H1 (cell line): ENCODE measurements around the gene ZNF532. TPM values are rescaled to one million over a fixed set of nuclear protein-coding genes. Genes with fewer than 3 reads are reported as not detected.

Source experiments
- CTCF ChIA-PET: fragments of 300-600 bp; sonication (Branson Sonifier 250); formaldehyde crosslinking; loops from one replicate; lab custom pipeline; 2021; ENCODE audit not compliant: partially characterized antibody; lab: Charles Lee
- POLR2A ChIA-PET: fragments of 300-600 bp; sonication (Branson Sonifier 250); formaldehyde crosslinking; loops from one replicate; lab custom pipeline; 2021; ENCODE audit warnings: inconsistent platforms; ENCODE audit not compliant: partially characterized antibody; lab: Charles Lee
- DNase-seq, 2 experiments: peaks; one replicate each; pipeline versions ENCODE4 v3.0.0 to v3.0.0-alpha.2; 2010 to 2022; ENCODE audit warnings: low spot score in 2 of 2, low read depth in 1 of 2, mixed read lengths in 1 of 2
- FAIRE-seq: peaks from 2 replicates; lab custom pipeline; 2011; peaks lifted over from hg19 to GRCh38; lab: Jason Lieb, UNC
- H2AFZ ChIP-seq: 2 replicates; pipeline ENCODE4 v1.8.1; 2012; ENCODE audit warnings: low read length, inconsistent platforms
- H2AK5ac ChIP-seq: 2 replicates; pipeline ENCODE4 v1.6.1; 2013; ENCODE audit warnings: low read depth, low read length
- H2BK120ac ChIP-seq: replicated peaks from 2 replicates; pipeline ENCODE3; 2013; ENCODE audit warnings: low read depth, low read length, inconsistent platforms
- H2BK12ac ChIP-seq: 2 replicates; pipeline ENCODE4 v1.6.1; 2013; ENCODE audit warnings: low read depth, low read length
- H2BK15ac ChIP-seq: 2 replicates; pipeline ENCODE4 v1.6.1; 2013; ENCODE audit warnings: low read length
- H2BK20ac ChIP-seq: 2 replicates; pipeline ENCODE4 v1.6.1; 2013; ENCODE audit warnings: low read length
- H2BK5ac ChIP-seq: 2 replicates; pipeline ENCODE4 v1.6.1; 2013; ENCODE audit warnings: low read depth, low read length
- H3K14ac ChIP-seq: 2 replicates; pipeline ENCODE4 v1.6.1; 2013; ENCODE audit warnings: inconsistent platforms; ENCODE audit not compliant: insufficient read length
- H3K18ac ChIP-seq: 2 replicates; pipeline ENCODE4 v1.6.1; 2013; ENCODE audit warnings: low read length; ENCODE audit errors: extremely low read depth
- H3K23ac ChIP-seq: 2 replicates; pipeline ENCODE4 v1.6.1; 2013; ENCODE audit warnings: inconsistent platforms; ENCODE audit not compliant: insufficient read length
- H3K23me2 ChIP-seq: 2 replicates; pipeline ENCODE4 v1.6.1; 2013; ENCODE audit warnings: low read depth, low read length
- H3K27ac ChIP-seq: 2 replicates; pipeline ENCODE4 v1.6.1; 2011; ENCODE audit warnings: low read depth, low read length, inconsistent platforms
- H3K27me3 ChIP-seq, 4 experiments: replicated peaks in 1 of 4; 1 replicate in 1 of 4; 2 replicates in 3 of 4; pipeline versions ENCODE4 v1.6.1 to v1.8.1; 2011 to 2013; ENCODE audit warnings: low read length in 3 of 4, mild to moderate bottlenecking in 3 of 4, inconsistent platforms in 2 of 4, mixed read lengths in 2 of 4, moderate library complexity in 1 of 4; ENCODE audit not compliant: control insufficient read depth in 3 of 4, insufficient read depth in 3 of 4; ENCODE audit errors: extremely low read depth in 1 of 4
- H3K36me3 ChIP-seq, 4 experiments: 2 replicates each; pipeline versions ENCODE4 v1.6.1 to v1.8.1; 2011 to 2013; ENCODE audit warnings: mild to moderate bottlenecking in 4 of 4, low read length in 3 of 4, moderate library complexity in 2 of 4, control low read depth in 1 of 4, inconsistent platforms in 1 of 4; ENCODE audit not compliant: insufficient read depth in 4 of 4, control insufficient read depth in 2 of 4
- H3K4ac ChIP-seq: replicated peaks from 2 replicates; pipeline ENCODE3; 2013; ENCODE audit warnings: low read length, low read depth, mixed read lengths, inconsistent platforms; ENCODE audit not compliant: insufficient read length
- H3K4me1 ChIP-seq, 4 experiments: replicated peaks in 1 of 4; 1 replicate in 1 of 4; 2 replicates in 3 of 4; pipeline versions ENCODE4 v1.6.1 to v1.8.1; 2011 to 2013; ENCODE audit warnings: low read length in 3 of 4, inconsistent platforms in 2 of 4, mixed read lengths in 1 of 4; ENCODE audit not compliant: insufficient read depth in 4 of 4, control insufficient read depth in 3 of 4
- H3K4me2 ChIP-seq, 2 experiments: 2 replicates each; pipeline versions ENCODE4 v1.6.1 to v1.8.1; 2011 to 2013; ENCODE audit warnings: low read depth in 2 of 2, low read length in 2 of 2, control low read depth in 1 of 2, inconsistent platforms in 1 of 2, mild to moderate bottlenecking in 1 of 2; ENCODE audit not compliant: insufficient read depth in 1 of 2
- H3K4me3 ChIP-seq, 4 experiments: fragments of 200-600, 300-600 bp in 1 of 4; sonication (generic), shearing (Covaris generic), sonication (Bioruptor Twin) in 1 of 4; 2 replicates each; pipeline versions ENCODE4 v1.5.1 to v1.8.1; 2011 to 2016; ENCODE audit warnings: low read length in 4 of 4, low read depth in 3 of 4, control low read depth in 2 of 4, inconsistent platforms in 2 of 4, mild to moderate bottlenecking in 2 of 4, mixed read lengths in 1 of 4, moderate library complexity in 1 of 4; ENCODE audit not compliant: insufficient read depth in 2 of 4; ENCODE audit errors: extremely low read depth in 1 of 4
- H3K56ac ChIP-seq: replicated peaks from 2 replicates; pipeline ENCODE3; 2013; ENCODE audit warnings: low read depth, mild to moderate bottlenecking, mixed read lengths, low read length, inconsistent platforms; ENCODE audit not compliant: insufficient read length
- H3K79me1 ChIP-seq: 2 replicates; pipeline ENCODE4 v1.6.1; 2013; ENCODE audit warnings: low read depth, low read length, control low read depth
- H3K79me2 ChIP-seq, 2 experiments: 2 replicates each; pipeline versions ENCODE4 v1.6.1 to v1.8.1; 2012 to 2013; ENCODE audit warnings: low read length in 2 of 2, mild to moderate bottlenecking in 2 of 2, inconsistent platforms in 1 of 2; ENCODE audit not compliant: insufficient read depth in 2 of 2, control insufficient read depth in 1 of 2
- H3K9ac ChIP-seq, 4 experiments: replicated peaks in 1 of 4; 1 replicate in 1 of 4; 2 replicates in 3 of 4; pipeline versions ENCODE4 v1.6.1 to v1.8.1; 2011 to 2013; ENCODE audit warnings: low read depth in 3 of 4, low read length in 3 of 4, control low read depth in 2 of 4, mild to moderate bottlenecking in 2 of 4, moderate library complexity in 2 of 4, inconsistent platforms in 1 of 4; ENCODE audit errors: extremely low read depth in 1 of 4
- H3K9me3 ChIP-seq, 2 experiments: 2 replicates each; pipeline versions ENCODE4 v1.6.1 to v1.8.1; 2012 to 2013; ENCODE audit warnings: mild to moderate bottlenecking in 2 of 2, moderate library complexity in 2 of 2, control low read depth in 1 of 2, inconsistent platforms in 1 of 2, low read depth in 1 of 2, low read length in 1 of 2, mixed read lengths in 1 of 2; ENCODE audit not compliant: insufficient read depth in 2 of 2
- H4K20me1 ChIP-seq, 2 experiments: replicated peaks in 1 of 2; 2 replicates each; pipeline versions ENCODE3 to v1.8.1; 2011 to 2013; ENCODE audit warnings: inconsistent platforms in 2 of 2, low read length in 2 of 2, mild to moderate bottlenecking in 1 of 2; ENCODE audit not compliant: insufficient read depth in 2 of 2, control insufficient read depth in 1 of 2
- H4K5ac ChIP-seq: 2 replicates; pipeline ENCODE4 v1.6.1; 2013; ENCODE audit warnings: low read length, low read depth, mixed read lengths, inconsistent platforms; ENCODE audit not compliant: insufficient read length
- H4K8ac ChIP-seq: 2 replicates; pipeline ENCODE4 v1.8.0; 2013; ENCODE audit warnings: mild to moderate bottlenecking, moderate library complexity, low read length, inconsistent platforms; ENCODE audit not compliant: insufficient read depth; ENCODE audit errors: extremely low read depth
- H4K91ac ChIP-seq: replicated peaks from 2 replicates; pipeline ENCODE3; 2013; ENCODE audit warnings: low read length, mixed read lengths, inconsistent platforms; ENCODE audit not compliant: insufficient read length
- CREB1 ChIP-seq: IDR thresholded peaks from 2 replicates; pipeline ENCODE4 v1.6.1; 2012; ENCODE audit warnings: inconsistent platforms
- CTBP2 ChIP-seq: IDR thresholded peaks from 2 replicates; pipeline ENCODE4 v1.7.0; 2011; ENCODE audit warnings: borderline replicate concordance, mild to moderate bottlenecking, moderate library complexity, mixed read lengths, low read length; ENCODE audit not compliant: insufficient read depth, insufficient read length
- E2F6 ChIP-seq: IDR thresholded peaks from 2 replicates; pipeline ENCODE4 v1.6.1; 2012; ENCODE audit warnings: inconsistent platforms
- GTF2F1 ChIP-seq: IDR thresholded peaks from 2 replicates; pipeline ENCODE4 v1.6.1; 2012; ENCODE audit warnings: low read depth, low read length, improper control_type of control experiment, borderline replicate concordance
- HDAC2 ChIP-seq, 2 experiments: fragments of 300-600 bp in 1 of 2; sonication (generic) in 1 of 2; IDR thresholded peaks; 2 replicates each; pipeline ENCODE4 v1.6.1; 2011 to 2012; ENCODE audit warnings: low read depth in 2 of 2, low read length in 2 of 2, mild to moderate bottlenecking in 2 of 2, moderate library complexity in 2 of 2, borderline replicate concordance in 1 of 2, inconsistent platforms in 1 of 2
- MAFK ChIP-seq: IDR thresholded peaks from 2 replicates; pipeline ENCODE4 v1.6.1; 2012; ENCODE audit warnings: low read depth, mild to moderate bottlenecking, improper control_type of control experiment, low read length
- POLR2AphosphoS5 ChIP-seq: IDR thresholded peaks from 2 replicates; pipeline ENCODE4 v1.6.1; 2011; ENCODE audit warnings: low read depth, low read length
- RAD21 ChIP-seq, 2 experiments: IDR thresholded peaks in 1 of 2; conservative IDR thresholded peaks in 1 of 2; 2 replicates each; pipeline ENCODE4 v1.6.1; 2011; ENCODE audit warnings: low read depth in 2 of 2, low read length in 2 of 2, improper control_type of control experiment in 1 of 2, inconsistent platforms in 1 of 2, mild to moderate bottlenecking in 1 of 2, moderate library complexity in 1 of 2
- SAP30 ChIP-seq: fragments of 300-600 bp; sonication (generic); IDR thresholded peaks from 2 replicates; pipeline ENCODE4 v1.7.1; 2012; ENCODE audit warnings: low read length, moderate library complexity, mild to moderate bottlenecking, inconsistent platforms; ENCODE audit not compliant: insufficient read depth, insufficient replicate concordance
- SP2 ChIP-seq: IDR thresholded peaks from 2 replicates; pipeline ENCODE4 v1.6.1; 2012; ENCODE audit warnings: mild to moderate bottlenecking, low read length, inconsistent platforms
- SP4 ChIP-seq: IDR thresholded peaks from 2 replicates; pipeline ENCODE4 v1.6.1; 2012; ENCODE audit warnings: low read length, inconsistent platforms
- TAF1 ChIP-seq: IDR thresholded peaks from 2 replicates; pipeline ENCODE4 v1.6.1; 2011; ENCODE audit warnings: mild to moderate bottlenecking, low read depth, low read length
- TBP ChIP-seq: IDR thresholded peaks from 2 replicates; pipeline ENCODE4 v1.6.1; 2011; ENCODE audit warnings: low read depth, low read length, improper control_type of control experiment
- WGBS, 2 experiments: shearing (Covaris generic) in 1 of 2; methylation state at CpG; one replicate each; pipeline versions ENCODE4 v1.1.6 to v1.1.7; 2013 to 2015; ENCODE audit warnings: low lambda C conversion rate in 2 of 2, mixed read lengths in 2 of 2, inconsistent platforms in 1 of 2, low coverage in 1 of 2, missing lambda C conversion rate in 1 of 2; ENCODE audit not compliant: insufficient replicate concordance in 2 of 2, insufficient coverage in 1 of 2, insufficient read length in 1 of 2; ENCODE audit errors: extremely low coverage in 1 of 2, missing lambda C conversion rate in 1 of 2; 5-methylcytosine and 5-hydroxymethylcytosine counted together
- polyA plus RNA-seq, 7 experiments: library from polyadenylated mRNA; depleted of rRNA in 3 of 7; stranded (reverse) in 5 of 7; unstranded in 2 of 7; fragments of >200 nt in 5 of 7; fragments of 200-250 nt in 2 of 7; gene quantifications; 1 replicate in 5 of 7; 2 replicates in 1 of 7; 4 replicates in 1 of 7; pipeline versions ENCODE4 v1.2.1 to v1.2.3, GENCODE V29; 2011 to 2013; ENCODE audit warnings: missing spikeins in 2 of 7, mixed read lengths in 2 of 7
- total RNA-seq: library from RNA; stranded (reverse); fragmentation: NEBNext Ultra II Directional; extraction: Animal tissue kit (Norgen Biotek cat#: 25700); gene quantifications from 2 replicates; pipeline ENCODE4 v1.2.1, GENCODE V29; 2021

The ZNF532 gene
- total and polyA plus RNA-seq, 2 of the 8 experiments (the other 6 are each of a cell fraction or from before 2014, with no cell fraction given), result 143 to 240 TPM

- Histone ChIP-seq H3K27me3 (no peaks in the 10 kb centered on the region), H3K23me2 (no peaks in the 10 kb centered on the region), H2BK15ac (no peak overlapping the region), H3K36me3 (no peaks in the 10 kb centered on the region), H3K79me2 (no peaks in the 10 kb centered on the region), H3K9me3 (no peaks in the 10 kb centered on the region; a peak in 1 of 4 replicates), H2BK120ac (no peak overlapping the region), H4K8ac (no peak overlapping the region), H3K9ac (no peak overlapping the region), H3K4me2 (no peak overlapping the region), H3K4me3 (no peak overlapping the region), H4K91ac (no peak overlapping the region), H4K5ac (no peak overlapping the region), H2BK20ac (no peak overlapping the region), H2AFZ (no peak overlapping the region), H4K20me1 (no peaks in the 10 kb centered on the region), H3K79me1 (no peaks in the 10 kb centered on the region), H3K4ac (no peak overlapping the region), H3K14ac (no peak overlapping the region), H3K4me1 (peaks cover 0 to 3% (median 1%) of the 10 kb centered on the region in 4 experiments; a peak in 4 of 7 replicates), H2BK5ac (no peak overlapping the region), H3K56ac (no peak overlapping the region), H3K18ac (no peak overlapping the region), H2AK5ac (no peak overlapping the region), H2BK12ac (no peak overlapping the region)
- FAIRE-seq (no peak), DNase-seq (no peak)
- CTCF ChIA-PET, result no interaction called here
- WGBS, 2 experiments, result 89% methylated on average over 12 of the region's 12 CpGs; no CpG with 5 or more reads in 1 of the 2 experiments
- POLR2A ChIA-PET, result interaction anchor here (1.4 kb wide), 1 partner anchor 20 kb away, joined by 3 read pairs; no protein-coding TSS in a partner anchor
- TF ChIP-seq MAFK (no peak), SAP30 (no peak), E2F6 (no peak), SP4 (no peak), TBP (no peak), CREB1 (no peak), RAD21 (IDR thresholded peaks at IDR 0.05 in 1 of 2, conservative IDR thresholded peaks at IDR 0.05 in 1 of 2; ENCODE audit: low read depth in 2 of 2, low read length in 2 of 2) (no peak), POLR2AphosphoS5 (no peak), CTBP2 (no peak), TAF1 (no peak), SP2 (no peak), HDAC2 (IDR thresholded peaks at IDR 0.05; ENCODE audit: borderline replicate concordance in 1 of 2, low read depth in 2 of 2, low read length in 2 of 2) (no peak), GTF2F1 (no peak)
- TF ChIP-seq, all 59 proteins: peak for 0
- Histone ChIP-seq H3K27ac (no peak overlapping the region), H3K23ac (no peak overlapping the region)
Observed at GRCh38 chr18:59026831-59027410, 162.2 kb downstream of the ZNF532 start.
